ENCODE results near the gene XAGE2. TPM values are rescaled to one million over a fixed set of nuclear protein-coding genes. Genes with fewer than 3 reads are reported as not detected.

XAGE2 gene
- total RNA-seq, 2 donors from 2014 or later, result not detected

GRCh38 chrX:52346174-52347165, 22.4 kb upstream of the XAGE2 start:
- intact Hi-C loops (cut with DNase I), result no loop called here
- no peaks in the 10 kb centered on the region for H3K27me3 ChIP-seq (replicated peaks; ENCODE audit: insufficient read depth)
- H3K4me1 ChIP-seq (replicated peaks), result no peaks in the 10 kb centered on the region
- H3K36me3 ChIP-seq, result no peaks in the 10 kb centered on the region
- no peak for TF ChIP-seq POLR2AphosphoS5 (IDR thresholded peaks at IDR 0.05)
- no peak for TF ChIP-seq POLR2A (IDR thresholded peaks at IDR 0.05)
- TF ChIP-seq CTCF (IDR thresholded peaks at IDR 0.05), result no peak
- WGBS, result 69% methylated on average over 3 of the region's 8 CpGs
- no peak overlapping the region for H3K4me3 ChIP-seq
- no peaks in the 10 kb centered on the region for H3K9me3 ChIP-seq
- DNase-seq (ENCODE audit: low spot score), result no peak
- H3K27ac ChIP-seq, result no peak overlapping the region

GRCh38 chrX:52349681-52350080, 19.1 kb upstream of the XAGE2 start:
- DNase-seq (ENCODE audit: low spot score), result no peak

GRCh38 chrX:52352551-52352950, 16.3 kb upstream of the XAGE2 start:
- WGBS, result 65% methylated on average over 1 of the region's 1 CpG
- no peak for TF ChIP-seq CTCF (IDR thresholded peaks at IDR 0.05)
- TF ChIP-seq POLR2A (IDR thresholded peaks at IDR 0.05), result no peak
- TF ChIP-seq POLR2AphosphoS5 (IDR thresholded peaks at IDR 0.05), result no peak
- Histone ChIP-seq H3K36me3 (no peaks in the 10 kb centered on the region), H3K4me3 (no peak overlapping the region), H3K27me3 (replicated peaks; ENCODE audit: insufficient read depth) (no peaks in the 10 kb centered on the region), H3K27ac (no peak overlapping the region), H3K9me3 (no peaks in the 10 kb centered on the region), H3K4me1 (replicated peaks) (no peaks in the 10 kb centered on the region)
- DNase-seq (ENCODE audit: low spot score), result no peak
- intact Hi-C loops (cut with DNase I), result no loop called here

More at GRCh38 chrX:52349681-52350080, 19.1 kb upstream of the XAGE2 start:
- Histone ChIP-seq H3K36me3 (no peaks in the 10 kb centered on the region), H3K27me3 (replicated peaks; ENCODE audit: insufficient read depth) (no peaks in the 10 kb centered on the region), H3K9me3 (no peaks in the 10 kb centered on the region), H3K27ac (no peak overlapping the region), H3K4me1 (replicated peaks) (no peaks in the 10 kb centered on the region), H3K4me3 (no peak overlapping the region)
- TF ChIP-seq CTCF (IDR thresholded peaks at IDR 0.05), result no peak
- TF ChIP-seq POLR2A (IDR thresholded peaks at IDR 0.05), result no peak
- no peak for TF ChIP-seq POLR2AphosphoS5 (IDR thresholded peaks at IDR 0.05)
- WGBS, result 89% methylated on average over 4 of the region's 6 CpGs
- intact Hi-C loops (cut with DNase I), result no loop called here

- H3K4me1 ChIP-seq (replicated peaks), result no peaks in the 10 kb centered on the region
- H3K27me3 ChIP-seq (replicated peaks; ENCODE audit: insufficient read depth), result no peaks in the 10 kb centered on the region
- DNase-seq (ENCODE audit: low spot score), result no peak
- no peak for TF ChIP-seq POLR2A (IDR thresholded peaks at IDR 0.05)
- intact Hi-C loops (cut with DNase I), result no loop called here
- H3K4me3 ChIP-seq, result no peak overlapping the region
- no peaks in the 10 kb centered on the region for H3K36me3 ChIP-seq
- H3K9me3 ChIP-seq, result no peaks in the 10 kb centered on the region
- H3K27ac ChIP-seq, result no peak overlapping the region
Measured at GRCh38 chrX:52353838-52354237, 15.0 kb upstream of the XAGE2 start.

GRCh38 chrX:52355108-52355507, 13.7 kb upstream of the XAGE2 start:
- Histone ChIP-seq H3K27ac (no peak overlapping the region), H3K9me3 (no peaks in the 10 kb centered on the region), H3K27me3 (replicated peaks; ENCODE audit: insufficient read depth) (no peaks in the 10 kb centered on the region), H3K36me3 (no peaks in the 10 kb centered on the region), H3K4me1 (replicated peaks) (no peaks in the 10 kb centered on the region), H3K4me3 (no peak overlapping the region)
- no peak for TF ChIP-seq POLR2AphosphoS5 (IDR thresholded peaks at IDR 0.05)
- TF ChIP-seq POLR2A (IDR thresholded peaks at IDR 0.05), result no peak
- no peak for TF ChIP-seq CTCF (IDR thresholded peaks at IDR 0.05)
- DNase-seq (ENCODE audit: low spot score), result no peak
- intact Hi-C loops (cut with DNase I), result no loop called here
